Effector CD4-positive, alpha-beta T cell (primary cell): ENCODE data around the gene DHCR24.
"Not testable (repeated sequence)": the region's sequence is repeated elsewhere in the genome, so short reads cannot be mapped to it uniquely, and the experiment has no call there.

Experiments
- DNase-seq: peaks from one replicate; pipeline ENCODE4 v3.0.0-alpha.2; 2020
- total RNA-seq: gene quantifications from one replicate; lab custom pipeline; 2026; lab: John Stamatoyannopoulos, UW

DHCR24 gene, protein sequence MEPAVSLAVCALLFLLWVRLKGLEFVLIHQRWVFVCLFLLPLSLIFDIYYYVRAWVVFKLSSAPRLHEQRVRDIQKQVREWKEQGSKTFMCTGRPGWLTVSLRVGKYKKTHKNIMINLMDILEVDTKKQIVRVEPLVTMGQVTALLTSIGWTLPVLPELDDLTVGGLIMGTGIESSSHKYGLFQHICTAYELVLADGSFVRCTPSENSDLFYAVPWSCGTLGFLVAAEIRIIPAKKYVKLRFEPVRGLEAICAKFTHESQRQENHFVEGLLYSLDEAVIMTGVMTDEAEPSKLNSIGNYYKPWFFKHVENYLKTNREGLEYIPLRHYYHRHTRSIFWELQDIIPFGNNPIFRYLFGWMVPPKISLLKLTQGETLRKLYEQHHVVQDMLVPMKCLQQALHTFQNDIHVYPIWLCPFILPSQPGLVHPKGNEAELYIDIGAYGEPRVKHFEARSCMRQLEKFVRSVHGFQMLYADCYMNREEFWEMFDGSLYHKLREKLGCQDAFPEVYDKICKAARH
- total RNA-seq = 5.3 reads per million, percentile 20 among the genes with 10 or more reads in this experiment

DNA sequence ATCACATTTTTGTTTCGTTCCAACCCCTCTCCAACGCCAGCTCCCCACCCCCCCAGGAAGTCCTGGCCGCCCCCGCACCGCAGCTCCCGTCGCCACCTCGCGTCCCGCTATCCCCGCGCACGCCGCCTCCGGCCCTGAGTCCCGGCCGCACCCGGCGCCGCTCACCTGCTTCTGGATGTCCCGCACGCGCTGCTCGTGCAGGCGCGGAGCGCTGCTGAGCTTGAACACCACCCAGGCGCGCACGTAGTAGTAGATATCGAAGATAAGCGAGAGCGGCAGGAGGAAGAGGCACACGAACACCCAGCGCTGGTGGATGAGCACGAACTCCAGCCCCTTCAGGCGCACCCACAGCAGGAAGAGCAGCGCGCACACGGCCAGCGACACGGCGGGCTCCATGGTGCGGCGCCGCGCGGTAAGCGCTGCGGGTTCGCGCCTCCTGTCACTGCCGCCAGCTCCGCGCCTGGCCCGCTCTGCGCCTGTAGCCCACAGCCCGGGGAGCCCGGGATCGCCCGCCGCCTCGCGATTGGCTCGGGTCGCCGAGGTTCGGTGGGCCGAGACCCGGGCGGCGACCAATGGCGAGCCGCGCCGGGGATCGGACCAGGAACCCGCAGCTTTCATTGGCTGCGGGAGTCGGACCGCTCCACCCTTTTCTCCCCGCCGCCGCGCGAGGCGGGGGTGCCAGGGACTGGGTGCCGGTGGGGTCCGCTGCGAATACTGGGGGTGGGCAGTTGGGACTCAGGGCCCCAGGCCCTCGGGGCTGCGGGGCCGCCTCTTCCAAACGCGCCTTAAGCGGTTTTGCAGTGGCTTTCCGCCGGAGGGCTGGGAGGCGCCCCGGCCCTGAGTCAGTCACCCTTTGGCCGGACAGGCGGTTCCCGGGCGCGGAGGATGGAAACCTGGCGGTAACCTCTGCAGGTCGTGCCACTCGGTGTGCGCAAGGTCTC lies at the start of gene DHCR24:
DHCR24 (minus strand) TSS at position 472 of the 941 bp plus-strand sequence; CDS start at position 396, 76 bp downstream.
- peak; percentile 42 for DNase-seq

DNA sequence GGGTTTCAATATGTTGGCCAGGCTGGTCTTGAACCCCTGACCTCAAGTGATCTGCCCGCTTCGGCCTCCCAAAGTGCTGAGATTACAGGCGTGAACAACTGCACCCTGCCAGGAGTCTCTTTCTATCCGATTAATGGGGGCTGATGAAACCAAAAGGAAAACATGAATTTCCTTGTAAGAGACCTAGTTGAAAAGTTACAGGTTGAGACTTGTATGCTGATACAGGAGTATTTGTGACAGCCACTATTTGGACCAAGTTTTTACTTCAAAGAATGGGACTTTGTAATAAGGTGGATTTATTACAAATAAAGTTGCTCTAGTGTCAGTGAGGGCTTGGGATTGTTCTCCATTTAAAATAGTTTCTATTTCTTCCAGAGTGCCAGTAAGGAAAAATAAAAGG lies 49.8 kb upstream of the DHCR24 start:
- no peak for DNase-seq

DNA sequence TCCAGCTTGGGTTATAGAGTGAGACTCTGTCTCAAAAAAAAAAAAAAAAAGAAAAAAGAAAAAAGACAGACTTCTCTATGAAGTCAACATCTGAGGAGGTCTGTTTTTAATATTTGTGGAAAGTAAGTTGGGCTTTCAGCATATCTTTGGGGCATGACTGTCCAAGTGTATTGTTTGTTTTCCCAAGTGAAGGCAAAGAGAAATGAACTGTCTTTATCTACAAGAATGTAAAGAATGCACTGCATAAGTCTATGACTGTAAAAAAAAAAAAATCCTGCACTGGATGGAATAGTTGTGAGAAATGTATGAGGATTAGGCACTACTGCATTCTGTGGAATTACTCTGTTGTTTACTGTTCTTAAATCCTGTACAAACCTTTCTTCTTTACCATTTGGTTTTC lies 47.9 kb upstream of the DHCR24 start:
- no peak for DNase-seq

DNA sequence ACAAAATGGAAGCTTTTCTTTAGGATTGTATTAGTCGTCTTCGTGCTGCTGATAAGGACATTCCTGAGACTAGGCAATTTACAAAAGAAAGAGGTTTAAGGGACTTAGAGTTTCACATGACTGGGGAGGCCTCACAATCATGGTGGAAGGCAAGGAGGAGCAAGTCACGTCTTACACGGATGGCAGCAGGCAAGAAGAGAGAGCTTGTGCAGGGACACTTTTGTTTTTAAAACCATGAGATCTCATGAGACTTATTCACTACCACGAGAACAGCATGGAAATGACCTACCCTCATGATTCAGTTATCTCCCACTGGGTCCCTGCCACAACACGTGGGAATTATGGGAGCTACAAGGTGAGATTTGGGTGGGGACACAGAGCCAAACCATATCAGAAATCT lies 47.1 kb upstream of the DHCR24 start:
- DNase-seq = not testable (repeated sequence)

DNA sequence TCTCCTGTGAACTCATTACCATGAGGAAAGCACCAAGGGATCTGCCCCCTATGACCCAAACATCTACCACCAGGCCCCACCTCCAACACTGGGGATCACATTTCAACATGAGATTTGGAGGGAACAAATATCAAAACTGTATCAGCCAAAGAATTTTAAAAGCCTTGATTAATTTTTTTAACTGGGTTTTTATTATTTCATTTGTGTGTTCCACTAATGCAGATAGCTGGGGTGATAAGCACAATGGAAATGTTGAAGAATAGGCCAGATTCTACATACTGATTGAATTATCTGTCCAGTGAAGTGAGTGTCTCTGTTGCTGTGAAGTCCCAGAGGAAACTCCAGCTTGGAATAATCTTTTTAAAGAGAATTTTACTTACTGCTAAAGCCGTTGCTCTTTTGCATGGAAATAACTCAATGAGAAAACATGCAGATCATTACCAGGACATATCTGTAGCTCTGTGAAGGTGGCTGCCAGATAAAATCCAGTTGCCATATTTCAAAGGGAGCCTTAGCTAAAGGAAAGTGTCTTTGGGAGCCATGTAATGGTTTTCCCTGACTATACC lies 44.4 kb upstream of the DHCR24 start:
- no peak for DNase-seq

DNA sequence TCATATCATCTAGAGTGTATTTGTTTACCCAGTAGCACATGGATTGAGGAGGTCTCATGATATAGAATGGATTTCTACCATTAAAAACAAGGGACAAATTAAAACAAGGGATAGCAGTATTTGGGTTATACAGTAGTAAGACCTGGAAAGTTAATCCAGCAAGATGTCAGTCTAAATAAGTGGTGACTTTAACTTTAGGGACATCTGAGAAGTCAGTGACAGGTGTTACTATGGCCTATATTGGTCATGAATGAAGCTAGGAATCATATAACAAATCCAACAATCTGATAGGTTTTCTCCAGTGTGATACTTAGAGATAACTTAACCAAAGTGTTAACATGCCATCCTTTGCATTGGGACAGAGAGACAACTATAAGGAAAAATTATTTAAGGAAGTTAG lies 42.7 kb upstream of the DHCR24 start:
- no peak for DNase-seq

DNA sequence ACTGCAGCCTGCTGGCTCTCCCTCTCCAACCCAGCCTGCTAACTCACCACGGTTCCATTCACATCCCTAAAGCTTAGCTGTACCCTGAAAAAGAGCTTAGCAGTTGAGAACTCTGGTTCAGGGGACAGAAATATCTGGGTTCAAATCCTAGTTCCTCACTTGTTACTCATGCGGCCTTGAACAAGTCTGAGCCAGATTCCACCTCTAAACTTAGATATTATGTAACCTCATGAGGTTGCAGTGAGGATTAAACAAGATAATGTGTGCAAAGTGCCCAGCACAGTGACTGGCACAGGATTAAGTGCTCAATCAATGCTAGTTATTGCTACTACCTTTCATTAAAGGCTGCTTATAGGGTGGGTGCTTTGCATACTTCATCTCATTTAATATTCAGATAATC lies 41.3 kb upstream of the DHCR24 start:
- no peak for DNase-seq

DNA sequence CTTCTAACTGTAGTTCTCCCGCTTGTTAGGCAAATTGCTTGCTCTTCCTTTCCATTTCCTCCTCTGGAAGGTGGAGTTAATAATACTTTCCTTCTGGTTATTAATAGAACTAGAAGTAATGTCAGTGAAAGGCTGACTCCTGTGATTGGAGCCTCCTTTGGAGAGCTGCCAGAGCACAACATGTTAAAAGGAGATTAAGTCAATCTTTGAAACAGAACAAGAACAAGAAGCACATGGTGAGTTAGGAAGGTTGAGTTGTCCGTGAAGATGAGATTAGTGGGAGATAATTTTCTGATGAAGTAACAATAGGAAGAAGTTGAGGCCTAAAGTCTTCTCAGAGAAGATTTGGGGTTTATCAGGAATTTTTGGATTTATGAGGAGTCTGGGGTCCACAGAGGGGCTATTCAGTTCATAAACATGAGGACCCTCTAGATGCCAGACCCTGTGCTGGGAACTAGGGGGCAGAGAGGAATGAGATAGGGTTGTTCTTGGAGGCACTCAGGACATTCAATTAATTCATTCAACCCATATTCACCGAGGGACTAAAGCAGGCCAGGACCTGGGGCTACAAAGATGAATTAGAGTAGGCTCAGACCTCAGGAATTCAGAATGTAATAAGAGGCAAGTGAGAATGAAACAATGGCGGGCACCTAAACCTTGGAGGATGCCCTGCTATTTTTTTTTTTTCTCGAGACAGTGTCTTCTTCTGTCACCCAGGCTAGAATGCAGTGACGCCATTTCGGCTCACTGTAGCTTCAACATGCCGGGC lies 40.7 kb upstream of the DHCR24 start:
- no peak for DNase-seq

DNA sequence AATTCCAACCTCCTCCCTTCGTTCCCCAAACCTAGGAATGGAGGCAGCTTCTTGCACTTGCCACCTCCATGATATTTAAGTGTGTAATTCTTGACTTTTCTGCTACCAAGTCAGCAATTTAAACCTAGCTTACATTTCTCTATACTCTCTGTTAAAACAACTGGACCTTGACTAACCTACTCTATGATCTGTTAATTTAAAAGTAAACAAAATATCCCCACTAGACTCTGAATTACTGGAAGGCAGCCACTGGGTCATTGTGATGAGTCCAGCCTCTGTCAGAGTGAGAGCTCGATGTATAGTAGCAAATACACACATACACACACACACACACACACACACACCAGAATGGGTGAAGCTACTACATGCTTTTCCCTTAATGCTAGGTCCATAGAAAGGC lies 40.0 kb upstream of the DHCR24 start:
- no peak for DNase-seq

DNA sequence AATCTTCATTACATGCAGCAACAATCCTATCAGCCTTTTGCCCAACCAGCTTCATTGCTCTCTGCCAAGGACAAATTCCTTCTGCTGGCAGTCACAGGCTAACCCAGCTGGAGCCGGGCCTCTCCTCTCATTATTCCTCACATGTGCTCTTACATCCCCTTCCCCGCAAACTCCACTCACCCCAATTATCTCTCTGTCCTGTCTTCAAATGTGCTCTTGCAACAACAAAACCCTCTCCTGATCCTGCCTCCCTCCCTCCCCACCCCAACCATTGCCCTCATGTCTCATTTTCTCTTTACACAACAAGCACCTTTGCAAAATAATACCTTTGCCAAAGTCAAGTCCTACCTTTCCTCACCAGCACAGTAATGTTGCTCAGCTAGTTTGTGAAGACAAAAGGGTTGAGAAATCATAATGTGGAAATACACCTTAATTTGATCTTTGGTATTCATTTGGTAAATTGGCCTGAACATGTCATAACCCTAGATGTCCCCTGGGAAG lies 36.0 kb upstream of the DHCR24 start:
- DNase-seq = no peak

DNA sequence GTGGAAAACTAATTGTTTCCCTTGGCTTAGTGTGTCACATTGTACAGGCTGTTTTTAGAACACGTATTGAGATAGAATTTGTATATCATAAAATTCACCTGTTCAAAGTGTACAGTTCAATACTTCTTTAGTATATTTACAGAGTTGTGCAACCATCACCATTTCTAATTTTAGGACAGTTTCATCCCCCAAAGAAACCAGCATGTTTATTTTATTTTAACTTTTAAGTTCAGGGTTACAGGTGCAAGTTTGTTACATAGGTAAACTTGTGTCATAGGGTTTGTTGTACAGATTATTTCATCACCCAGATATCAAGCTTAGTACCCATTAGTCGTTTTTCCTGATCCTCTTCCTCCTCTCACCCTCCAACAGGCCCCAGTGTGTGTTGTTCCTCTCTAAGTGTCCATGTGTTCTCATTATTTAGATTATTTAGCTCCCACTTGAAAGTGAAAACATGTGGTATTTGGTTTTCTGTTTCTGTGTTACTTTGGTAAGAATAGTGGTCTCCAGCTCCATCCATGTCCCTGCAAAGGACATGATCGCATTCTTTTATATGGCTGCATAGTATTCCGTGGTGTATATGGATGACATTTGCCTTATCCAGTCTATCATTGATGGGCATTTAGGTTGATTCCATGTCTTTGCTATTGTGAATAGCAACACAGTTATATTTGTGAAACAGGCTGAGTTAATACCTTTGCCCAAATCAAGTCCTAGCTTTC lies 35.2 kb upstream of the DHCR24 start:
- no peak for DNase-seq

DNA sequence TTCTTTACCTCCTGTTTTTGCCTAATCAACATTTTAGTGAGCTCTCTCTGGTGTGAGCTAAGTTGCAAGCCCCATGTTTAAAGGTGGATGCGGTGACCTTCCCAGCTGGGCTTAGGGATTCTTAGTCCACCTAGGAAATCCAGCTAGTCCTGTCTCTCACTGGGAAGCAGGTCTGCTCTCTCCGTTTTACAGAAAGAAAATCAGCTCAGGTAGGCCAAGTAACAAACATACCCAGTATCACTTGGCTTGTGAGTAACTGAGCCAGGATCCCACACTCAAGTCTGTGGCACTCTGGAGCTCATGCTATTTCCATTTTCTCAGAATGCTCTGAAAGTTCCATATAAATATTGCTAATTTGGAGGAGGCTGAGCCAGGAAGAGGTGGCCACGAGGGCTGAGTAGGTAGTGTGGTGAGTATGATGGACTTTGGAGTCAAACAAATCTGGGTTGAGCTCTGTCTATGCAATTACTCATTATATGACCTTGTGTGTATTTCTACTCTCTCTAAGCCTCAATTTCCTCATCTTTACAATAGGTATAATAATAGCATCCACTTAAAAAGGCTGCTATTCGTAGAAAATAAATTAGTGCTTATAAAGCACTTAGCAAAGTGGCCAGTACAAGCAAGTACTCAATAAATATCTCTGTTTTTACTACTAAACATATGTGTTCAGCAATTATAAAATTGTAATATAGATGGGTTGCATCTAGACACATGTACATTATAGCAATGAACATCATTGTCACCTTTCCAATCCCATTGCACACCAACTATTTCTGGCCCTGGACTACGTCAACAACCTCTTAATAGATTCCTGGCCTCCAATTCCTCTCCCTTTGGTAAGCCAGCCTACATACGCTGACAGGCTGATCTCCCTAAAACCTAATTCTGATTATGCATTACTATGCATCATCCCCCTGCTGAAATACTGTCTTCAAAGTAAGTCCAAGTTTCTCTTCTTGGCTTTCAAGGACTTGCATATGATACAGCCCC lies 32.7 kb upstream of the DHCR24 start:
- no peak for DNase-seq

DNA sequence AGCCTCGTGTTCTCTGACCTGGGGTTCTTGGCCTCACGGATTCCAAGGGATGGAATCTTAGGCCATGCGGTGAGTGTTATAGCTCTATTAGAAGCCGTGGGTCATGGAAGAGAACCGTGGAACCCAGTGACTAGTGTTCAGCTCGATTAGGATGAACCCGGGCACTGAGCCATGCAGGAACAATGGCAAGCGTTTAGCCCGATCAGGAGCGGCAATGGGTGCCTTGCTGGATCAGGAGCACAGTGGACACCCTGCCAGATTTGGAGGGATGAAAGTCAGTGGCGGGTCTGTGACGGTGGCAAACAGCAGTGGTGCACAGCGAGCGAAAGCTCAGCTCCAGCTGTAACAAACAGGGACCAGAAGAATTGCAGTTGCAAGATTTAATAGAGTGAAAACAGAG lies 24.1 kb upstream of the DHCR24 start:
- not testable (repeated sequence) for DNase-seq

DNA sequence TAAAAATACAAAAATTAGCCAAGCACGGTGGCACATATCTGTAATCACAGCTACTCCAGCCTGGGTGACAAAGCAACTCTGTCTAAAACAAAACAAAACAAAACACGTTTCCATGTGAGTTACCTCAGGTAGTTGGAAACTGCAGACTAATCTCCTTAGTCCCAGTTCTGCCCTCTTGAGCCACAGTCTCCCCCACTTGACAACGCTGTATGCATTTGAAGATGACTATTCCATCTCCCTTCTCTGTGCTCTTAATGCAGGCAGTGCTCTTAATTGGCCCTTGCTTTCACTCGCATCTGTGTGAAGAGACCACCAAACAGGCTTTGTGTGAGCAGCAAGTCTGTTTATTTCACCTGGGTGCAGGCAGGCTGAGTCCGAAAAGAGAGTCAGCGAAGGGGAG lies 19.6 kb upstream of the DHCR24 start:
- no peak for DNase-seq

DNA sequence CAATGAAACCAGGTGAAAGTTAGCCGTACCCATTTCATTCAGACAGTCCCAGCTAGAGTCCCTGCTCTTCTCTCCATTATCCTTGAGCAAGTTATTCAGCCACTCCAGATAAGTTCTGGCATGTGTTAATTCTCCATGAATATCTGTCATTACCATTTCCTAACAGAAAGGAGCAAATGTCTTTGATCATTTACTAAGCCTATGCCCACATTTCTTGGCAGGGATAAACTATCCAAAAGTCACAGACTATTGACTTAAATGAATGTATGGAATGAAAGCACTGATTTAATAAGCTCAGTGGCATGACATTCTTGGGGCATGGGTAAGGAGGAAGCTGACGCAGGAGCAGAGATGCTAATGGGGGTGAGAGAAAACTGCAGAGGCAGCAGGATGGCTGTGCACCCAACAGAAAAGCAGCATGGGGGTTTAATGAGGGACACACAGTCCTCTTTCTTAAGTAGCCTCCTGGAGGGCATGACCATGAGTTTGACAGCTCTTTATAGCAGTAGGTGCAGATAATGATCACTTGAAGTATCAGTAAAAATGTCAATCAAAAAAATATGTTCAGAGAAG lies 17.6 kb upstream of the DHCR24 start:
- no peak for DNase-seq

DNA sequence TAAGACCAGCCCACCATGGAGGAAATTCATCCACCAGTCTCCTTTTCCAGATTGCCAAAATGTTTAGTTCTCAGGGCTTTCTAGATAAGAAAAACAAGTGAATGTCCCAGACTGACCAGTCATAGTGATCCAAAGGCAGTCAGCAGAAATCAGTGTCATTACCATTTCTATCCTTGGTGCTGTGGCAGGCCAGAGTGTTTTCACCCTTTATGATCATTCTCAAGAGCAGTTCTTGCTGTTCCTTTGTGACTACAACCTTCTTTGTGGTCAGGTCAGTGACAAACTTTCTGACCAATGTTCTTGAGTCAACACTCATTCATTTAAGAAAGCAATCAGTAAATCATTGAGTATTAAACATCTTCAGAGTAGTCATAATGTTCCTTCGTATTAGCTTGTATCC lies 7.3 kb upstream of the DHCR24 start:
- no peak for DNase-seq

DNA sequence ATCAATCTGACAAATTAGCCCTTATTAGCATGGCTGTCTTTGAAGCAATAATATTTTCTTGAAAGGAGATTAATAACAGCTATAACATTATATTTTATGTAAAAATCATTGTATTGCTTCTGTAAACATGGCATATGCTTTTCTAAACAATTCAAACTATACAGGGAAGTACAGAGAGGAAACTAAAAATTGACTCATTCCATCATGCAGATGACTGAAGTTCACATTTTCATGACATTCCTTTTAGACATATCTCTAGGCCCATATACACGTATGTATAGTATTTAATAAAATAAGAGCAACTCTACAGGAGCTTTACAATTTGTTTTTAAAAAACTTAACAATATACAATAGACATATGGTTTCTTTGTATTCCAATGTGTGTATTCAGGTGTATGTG lies 5.6 kb upstream of the DHCR24 start:
- no peak for DNase-seq

DNA sequence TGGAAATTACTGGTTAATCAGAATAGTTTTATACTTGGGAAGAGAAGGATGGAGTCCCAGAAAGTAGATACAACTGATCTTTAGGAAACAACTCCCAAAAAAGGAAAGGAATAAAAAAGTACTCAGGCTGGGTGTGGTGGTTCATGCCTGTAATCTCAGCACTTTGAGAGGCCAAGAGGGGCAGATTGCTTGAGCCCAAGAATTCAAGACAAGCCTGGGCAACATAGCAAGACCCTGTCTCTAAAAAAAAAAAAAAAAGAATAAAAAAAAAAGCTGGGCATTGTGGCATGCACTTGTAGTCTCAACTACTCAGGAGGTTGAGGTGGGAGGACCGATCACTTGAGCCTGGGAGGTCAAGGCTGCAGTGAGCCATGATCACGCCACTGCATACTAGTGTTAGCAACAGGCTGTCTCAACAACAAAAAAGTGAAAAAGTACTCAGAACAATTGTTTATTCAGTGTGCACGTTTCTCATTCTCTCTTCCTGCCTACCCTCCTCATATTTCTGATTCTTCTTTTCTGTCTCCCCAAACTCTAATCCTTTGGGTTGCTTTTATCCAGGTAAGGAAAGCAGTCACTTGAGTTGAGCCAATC lies 2.2 kb upstream of the DHCR24 start:
- DNase-seq = no peak

DNA sequence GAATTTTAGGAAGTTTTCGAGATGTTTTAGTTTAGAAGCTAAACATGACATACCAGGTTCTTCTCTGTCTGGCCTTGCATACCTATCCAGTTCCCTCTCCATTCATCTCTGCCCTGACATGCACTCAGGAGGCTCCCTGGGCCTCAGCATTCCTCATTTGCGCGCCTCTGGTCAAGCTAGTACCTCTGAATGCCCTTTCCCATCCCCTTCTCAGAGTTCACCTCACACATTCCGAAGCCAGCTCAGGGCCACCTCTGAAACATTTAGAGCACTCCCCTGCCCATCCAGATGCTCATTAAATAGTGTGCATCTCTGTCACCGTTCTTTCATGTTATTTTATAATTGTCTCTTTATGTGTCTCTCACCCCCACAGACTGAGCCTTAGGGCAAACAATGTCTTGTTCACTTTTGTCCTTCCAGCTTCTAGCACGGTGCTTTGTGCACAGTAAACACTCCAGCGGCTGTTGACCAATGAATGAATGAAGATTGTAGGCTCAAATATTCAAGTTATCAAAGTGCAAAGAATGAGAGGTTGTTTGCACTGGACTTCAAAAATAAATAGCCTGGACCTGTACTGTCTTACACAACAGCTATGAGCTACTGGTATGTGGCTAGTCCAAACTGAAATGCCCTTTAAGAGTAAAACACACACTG lies 1.2 kb upstream of the DHCR24 start:
- no peak for DNase-seq
